KMS-11 (cell line): ENCODE measurements around the gene TMEM243.

Experiments used
- H2AFZ ChIP-seq: fragments of 200-600 bp; sonication (generic); 2 replicates; pipeline ENCODE4 v1.6.1; 2016; ENCODE audit warnings: antibody characterized with exemption, mixed run types, low read depth
- H3K27ac ChIP-seq: fragments of 200-600 bp; sonication (generic); 2 replicates; pipeline ENCODE4 v1.6.1; 2016; ENCODE audit warnings: mild to moderate bottlenecking, mixed run types
- H3K27me3 ChIP-seq: fragments of 200-600 bp; sonication (generic); 2 replicates; pipeline ENCODE4 v1.6.1; 2017; ENCODE audit warnings: mild to moderate bottlenecking, low read depth, mixed run types, moderate library complexity; ENCODE audit not compliant: insufficient read depth
- H3K36me3 ChIP-seq: fragments of 200-600 bp; sonication (generic); 2 replicates; pipeline ENCODE4 v1.6.1; 2017; ENCODE audit warnings: mild to moderate bottlenecking, mixed run types; ENCODE audit not compliant: insufficient read depth
- H3K4me1 ChIP-seq: fragments of 200-600 bp; sonication (generic); 2 replicates; pipeline ENCODE4 v1.6.1; 2016; ENCODE audit warnings: mild to moderate bottlenecking, low read depth, mixed run types; ENCODE audit not compliant: poor library complexity, severe bottlenecking
- H3K4me2 ChIP-seq: fragments of 200-600 bp; sonication (generic); 2 replicates; pipeline ENCODE4 v1.7.0; 2016; ENCODE audit warnings: mild to moderate bottlenecking, mixed run types
- H3K4me3 ChIP-seq: fragments of 200-600 bp; sonication (generic); IDR thresholded peaks from 2 replicates; pipeline ENCODE4 v1.6.1; 2017; ENCODE audit warnings: low read depth, low read length, mixed read lengths; ENCODE audit not compliant: insufficient read depth
- H3K79me2 ChIP-seq: fragments of 200-600 bp; sonication (generic); 2 replicates; pipeline ENCODE4 v1.6.1; 2016; ENCODE audit warnings: low read depth, mixed run types; ENCODE audit not compliant: insufficient read depth
- H3K9ac ChIP-seq: fragments of 200-600 bp; sonication (generic); 2 replicates; pipeline ENCODE4 v1.6.1; 2016; ENCODE audit warnings: mild to moderate bottlenecking, mixed run types
- H4K20me1 ChIP-seq: fragments of 200-600 bp; sonication (generic); 2 replicates; pipeline ENCODE4 v1.6.1; 2016; ENCODE audit warnings: mild to moderate bottlenecking, mixed run types; ENCODE audit not compliant: insufficient read depth
- CTCF ChIP-seq: fragments of 200-600 bp; sonication (generic); conservative IDR thresholded peaks from 2 replicates; pipeline ENCODE4 v1.6.1; 2017; ENCODE audit warnings: low read depth, mild to moderate bottlenecking, antibody characterized with exemption, low read length, moderate library complexity, mixed read lengths

Gene TMEM243

DNA sequence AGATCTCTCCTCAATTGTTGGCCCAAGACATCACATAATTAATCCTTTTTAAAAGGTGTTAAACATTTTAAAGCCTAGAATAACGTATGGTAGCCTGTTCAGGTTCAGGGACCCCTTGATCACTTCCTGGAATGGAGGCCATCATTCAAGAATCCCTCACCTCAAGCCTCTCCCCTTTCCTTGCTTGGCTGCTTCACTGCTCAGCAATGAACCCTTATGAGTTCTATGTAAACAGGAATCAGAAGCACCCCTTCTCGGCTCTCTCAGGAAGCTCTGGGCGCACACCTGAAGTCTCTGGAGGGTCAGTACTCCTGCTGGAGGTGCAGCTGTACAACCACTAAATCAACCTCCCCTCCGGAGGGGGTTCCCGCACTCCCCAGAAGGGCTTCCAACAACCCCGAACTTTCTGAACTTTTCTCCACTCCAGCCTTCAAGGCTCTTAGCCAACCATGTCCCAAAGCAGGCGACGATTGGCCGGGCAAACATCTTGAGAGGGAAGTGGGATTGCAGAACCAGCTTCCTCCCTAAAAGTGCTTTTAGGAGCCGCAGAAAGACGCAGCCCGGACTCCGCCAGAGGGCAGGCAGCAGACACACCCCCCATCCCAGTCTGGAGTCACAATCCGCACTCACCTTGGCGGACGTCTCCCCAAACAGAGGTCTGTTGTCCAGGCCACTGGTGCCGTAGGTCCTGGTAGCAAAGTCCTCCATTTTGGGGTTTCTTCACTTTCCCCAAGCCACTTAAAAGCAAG, 562 bp downstream of the TMEM243 start:
- Histone ChIP-seq H3K36me3 (no peaks in the 10 kb centered on the region), H3K4me3 (no peak overlapping the region), H3K79me2 (peaks cover 34% of the 10 kb centered on the region; the same call in 1 of the 2 replicates), H4K20me1 (no peaks in the 10 kb centered on the region), H2AFZ (peak overlapping the region; percentile 100), H3K27ac (peak overlapping the region; percentile 72), H3K9ac (peak overlapping the region; percentile 89), H3K4me2 (peak overlapping the region; percentile 87), H3K27me3 (no peaks in the 10 kb centered on the region), H3K4me1 (peaks cover 23% of the 10 kb centered on the region)
- TF ChIP-seq CTCF = no peak

DNA sequence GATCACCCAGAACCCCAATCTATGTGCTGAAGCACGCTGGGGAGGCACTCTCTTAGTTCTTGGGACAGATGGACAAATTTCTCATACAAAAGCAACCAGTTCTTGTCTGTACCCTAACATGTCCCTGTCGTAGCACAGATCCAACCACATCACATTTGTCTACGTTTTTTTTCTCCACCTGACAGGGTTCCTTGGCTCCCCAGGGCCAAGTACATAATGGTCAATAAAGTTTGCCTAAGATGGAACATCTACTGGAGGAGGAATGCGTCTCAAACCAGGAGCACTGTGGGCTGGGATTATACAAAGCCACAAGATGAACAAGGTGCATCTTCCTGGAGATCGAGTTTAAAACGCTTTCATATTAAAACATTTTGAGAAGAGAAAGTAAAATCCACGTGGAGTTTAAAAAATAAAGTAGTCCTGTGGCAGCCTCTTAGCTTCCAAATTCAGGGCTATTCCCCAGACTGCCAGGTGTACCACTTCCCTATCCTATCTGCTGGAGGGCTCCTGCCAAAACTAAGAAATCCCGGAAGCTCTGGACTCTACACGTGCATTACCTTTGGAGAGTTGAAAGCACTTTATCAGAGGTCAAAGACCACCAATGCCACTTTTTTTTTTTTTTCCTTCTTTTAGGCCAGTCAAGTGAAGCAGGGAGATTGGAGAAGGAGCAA, 1.4 kb downstream of the TMEM243 start:
- no peak overlapping the region for H3K9ac ChIP-seq
- H3K36me3 ChIP-seq = no peaks in the 10 kb centered on the region
- no peak overlapping the region for H2AFZ ChIP-seq
- peak overlapping the region; percentile 87; the same call in 1 of the 2 replicates for H3K4me2 ChIP-seq
- no peak for TF ChIP-seq CTCF
- H3K4me3 ChIP-seq = no peak overlapping the region
- no peaks in the 10 kb centered on the region for H3K27me3 ChIP-seq
- H3K79me2 ChIP-seq = peaks cover 42% of the 10 kb centered on the region; the same call in 1 of the 2 replicates
- H4K20me1 ChIP-seq = no peaks in the 10 kb centered on the region
- H3K27ac ChIP-seq = no peak overlapping the region
- H3K4me1 ChIP-seq = peaks cover 27% of the 10 kb centered on the region

DNA sequence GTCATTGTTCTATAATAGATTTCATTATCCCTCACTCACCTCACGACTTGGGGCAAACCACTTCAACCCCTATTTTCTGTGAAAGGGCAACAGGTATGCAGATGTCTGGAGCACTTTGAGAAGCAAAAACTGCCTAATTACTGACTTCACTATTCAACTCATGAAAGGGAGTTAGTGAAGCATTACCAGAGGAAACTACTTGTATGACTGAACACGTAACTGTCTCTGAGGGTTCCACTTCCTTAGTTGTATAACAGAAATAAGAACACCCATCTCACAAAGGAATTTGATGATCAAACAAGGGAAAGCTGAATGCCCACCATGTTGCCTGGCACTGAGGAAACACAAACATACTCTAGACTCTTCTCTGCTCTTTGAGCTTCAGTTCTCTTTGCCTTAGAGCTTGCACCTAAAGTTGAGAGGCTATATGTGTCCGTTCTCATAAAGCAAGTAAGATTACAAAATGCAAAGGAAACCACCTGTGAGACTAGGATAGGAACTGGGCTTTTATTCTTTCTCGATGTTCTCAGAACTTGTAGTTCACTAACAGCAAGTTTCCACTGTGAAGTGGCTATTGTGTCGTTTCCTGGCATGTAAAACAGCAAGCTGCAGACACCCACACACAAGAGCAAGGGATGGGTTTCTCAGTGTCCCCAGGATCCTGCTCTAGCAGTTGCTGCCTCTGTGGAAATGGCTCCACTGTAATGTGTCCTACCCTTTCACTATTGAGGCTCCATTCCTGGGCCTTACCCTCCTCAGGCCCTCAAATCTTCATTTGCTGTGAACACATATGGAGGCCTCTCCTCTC, 2.6 kb downstream of the TMEM243 start:
- no peaks in the 10 kb centered on the region for H3K36me3 ChIP-seq
- H3K79me2 ChIP-seq = peaks cover 52% of the 10 kb centered on the region; the same call in 1 of the 2 replicates
- no peaks in the 10 kb centered on the region for H4K20me1 ChIP-seq
- H3K4me1 ChIP-seq = peaks cover 35% of the 10 kb centered on the region
- no peak overlapping the region for H2AFZ ChIP-seq
- no peaks in the 10 kb centered on the region for H3K27me3 ChIP-seq
- no peak overlapping the region for H3K9ac ChIP-seq
- H3K4me2 ChIP-seq = no peak overlapping the region
- TF ChIP-seq CTCF = no peak
- no peak overlapping the region for H3K27ac ChIP-seq
- no peak overlapping the region for H3K4me3 ChIP-seq

DNA sequence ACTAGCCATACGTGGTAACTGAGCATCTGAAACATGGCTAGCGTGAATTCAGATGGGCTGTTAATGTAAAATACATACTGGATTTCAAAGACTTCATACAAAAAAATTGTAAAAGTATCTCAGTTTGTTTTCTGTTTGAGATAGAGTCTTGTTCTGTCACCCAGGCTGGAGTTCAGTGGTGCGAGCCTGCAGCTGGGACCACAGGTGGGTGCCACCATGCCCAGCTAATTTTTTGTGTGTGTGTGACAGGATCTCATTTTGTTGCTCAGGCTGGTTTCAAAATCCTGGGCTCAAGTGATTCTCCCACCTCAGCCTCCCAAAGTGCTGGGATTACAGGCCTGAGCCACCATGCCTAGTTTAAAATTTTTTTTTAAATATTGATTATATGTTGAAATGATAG, 4.5 kb downstream of the TMEM243 start:
- Histone ChIP-seq H3K4me3 (no peak overlapping the region), H3K36me3 (no peaks in the 10 kb centered on the region), H3K4me1 (peaks cover 29% of the 10 kb centered on the region), H3K27me3 (no peaks in the 10 kb centered on the region), H2AFZ (no peak overlapping the region), H3K27ac (no peak overlapping the region), H3K9ac (no peak overlapping the region), H4K20me1 (no peaks in the 10 kb centered on the region), H3K79me2 (peaks cover 70% of the 10 kb centered on the region; the same call in 1 of the 2 replicates), H3K4me2 (no peak overlapping the region)
- no peak for TF ChIP-seq CTCF
